SU-DHL-6 (cell line): Measurements from ENCODE around the gene ZBTB47.

Experiments
- H2AFZ ChIP-seq: fragments of 200-600 bp; sonication (generic); 2 replicates; pipeline ENCODE4 v1.6.1; 2014; ENCODE audit warnings: low read depth, mild to moderate bottlenecking, moderate library complexity, mixed read lengths, antibody characterized with exemption, low read length; ENCODE audit not compliant: severe bottlenecking
- H3F3A ChIP-seq: fragments of 200-600 bp; shearing (Covaris generic); 2 replicates; pipeline ENCODE4 v1.6.0; 2016; ENCODE audit warnings: antibody characterized with exemption, mild to moderate bottlenecking; ENCODE audit not compliant: insufficient read depth
- H3K27ac ChIP-seq: fragments of 200-600 bp; sonication (generic); 2 replicates; pipeline ENCODE4 v1.5.1; 2016; ENCODE audit warnings: low read depth, mild to moderate bottlenecking, low read length, moderate library complexity, mixed read lengths
- H3K27me3 ChIP-seq: fragments of 200-600 bp; sonication (generic), shearing (Covaris generic); 2 replicates; pipeline ENCODE4 v1.6.0; 2014; ENCODE audit warnings: mild to moderate bottlenecking, low read length
- H3K36me3 ChIP-seq: fragments of 200-600 bp; sonication (generic); 2 replicates; pipeline ENCODE4 v1.6.1; 2014; ENCODE audit warnings: mild to moderate bottlenecking, low read length, mixed read lengths
- H3K4me2 ChIP-seq: fragments of 300-600, 200-600 bp; shearing (Covaris generic), sonication (generic); 2 replicates; pipeline ENCODE4 v1.6.0; 2014; ENCODE audit warnings: low read length, low read depth, mild to moderate bottlenecking; ENCODE audit not compliant: poor library complexity, severe bottlenecking
- H3K4me3 ChIP-seq: fragments of 200-600 bp; sonication (generic); 2 replicates; pipeline ENCODE4 v1.5.1; 2014; ENCODE audit warnings: antibody characterized with exemption, low read length, mild to moderate bottlenecking, mixed read lengths; ENCODE audit not compliant: insufficient read depth, poor library complexity, severe bottlenecking
- H3K79me2 ChIP-seq: fragments of 200-600 bp; sonication (generic); 2 replicates; pipeline ENCODE4 v1.6.1; 2014; ENCODE audit warnings: mild to moderate bottlenecking, low read length, moderate library complexity; ENCODE audit not compliant: insufficient read depth
- H3K9ac ChIP-seq: fragments of 200-600 bp; sonication (generic); 2 replicates; pipeline ENCODE4 v1.7.0; 2014; ENCODE audit warnings: mild to moderate bottlenecking, low read length
- H3K9me2 ChIP-seq: fragments of 200-600 bp; sonication (generic); replicated peaks from 2 replicates; pipeline ENCODE4 v1.6.1; 2014; ENCODE audit warnings: low read length; ENCODE audit not compliant: insufficient read depth
- H3K9me3 ChIP-seq: fragments of 200-600 bp; sonication (generic); 2 replicates; pipeline ENCODE4 v1.6.1; 2014; ENCODE audit warnings: low read length, mixed read lengths; ENCODE audit not compliant: insufficient read depth
- H4K20me1 ChIP-seq: fragments of 200-600 bp; sonication (generic); 2 replicates; pipeline ENCODE4 v1.6.1; 2014; ENCODE audit warnings: low read depth, mild to moderate bottlenecking, antibody characterized with exemption, low read length, moderate library complexity, mixed read lengths
- EZH2phosphoT487 ChIP-seq: fragments of 200-600 bp; sonication (generic), shearing (Covaris generic); conservative IDR thresholded peaks from 2 replicates; pipeline ENCODE4 v1.6.1; 2018; ENCODE audit warnings: mild to moderate bottlenecking, antibody characterized with exemption, low read length, moderate library complexity, mixed read lengths
- TF ChIP-seq, protein P1 (sequence below): fragments of 200-600 bp; sonication (generic); IDR thresholded peaks from one replicate; pipeline ENCODE4 v1.5.1; 2017; ENCODE audit warnings: antibody characterized with exemption, mild to moderate bottlenecking, low read length, moderate library complexity; ENCODE audit not compliant: insufficient read depth, poor library complexity, severe bottlenecking

Gene ZBTB47

DNA sequence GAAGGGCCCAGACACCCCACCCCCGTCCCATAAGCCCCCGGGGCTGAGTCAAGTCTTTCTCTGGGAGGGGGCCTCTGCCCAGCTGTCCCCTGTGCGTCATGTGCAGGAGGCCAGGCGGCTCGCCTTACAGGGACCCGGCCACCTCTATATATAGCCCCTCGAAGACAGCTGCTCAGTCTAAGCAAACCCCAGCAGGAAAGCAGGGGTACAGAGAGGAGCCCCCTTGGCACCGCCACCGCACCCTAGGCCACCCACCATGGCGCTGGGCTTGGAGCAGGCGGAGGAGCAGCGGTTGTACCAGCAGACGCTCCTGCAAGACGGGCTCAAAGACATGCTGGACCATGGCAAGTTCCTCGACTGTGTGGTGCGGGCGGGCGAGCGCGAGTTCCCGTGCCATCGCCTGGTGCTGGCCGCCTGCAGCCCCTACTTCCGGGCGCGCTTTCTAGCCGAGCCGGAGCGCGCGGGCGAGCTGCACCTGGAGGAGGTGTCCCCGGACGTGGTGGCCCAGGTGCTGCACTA is 31.9 kb downstream of the ZBTB47 start, which contains the start of gene KLHL40:
Gene KLHL40, plus strand, starts transcription at position 175 of the 519 bp plus-strand sequence. Its CDS starts 82 bp downstream, at position 257.
- H3K79me2 ChIP-seq, result no peaks in the 10 kb centered on the region
- H3K36me3 ChIP-seq, result no peaks in the 10 kb centered on the region
- H4K20me1 ChIP-seq, result no peaks in the 10 kb centered on the region
- no peak within 1 kb of the TSS for H3K4me3 ChIP-seq
- H3K9me2 ChIP-seq, result no peaks in the 10 kb centered on the region
- no peaks in the 10 kb centered on the region for H3F3A ChIP-seq
- no peak within 1 kb of the TSS for H3K27ac ChIP-seq
- no peak within 1 kb of the TSS for H3K4me2 ChIP-seq
- no peaks in the 10 kb centered on the region for H3K27me3 ChIP-seq
- no peak within 1 kb of the TSS for H2AFZ ChIP-seq
- no peak within 1 kb of the TSS for H3K9ac ChIP-seq
- TF ChIP-seq, protein P1, sequence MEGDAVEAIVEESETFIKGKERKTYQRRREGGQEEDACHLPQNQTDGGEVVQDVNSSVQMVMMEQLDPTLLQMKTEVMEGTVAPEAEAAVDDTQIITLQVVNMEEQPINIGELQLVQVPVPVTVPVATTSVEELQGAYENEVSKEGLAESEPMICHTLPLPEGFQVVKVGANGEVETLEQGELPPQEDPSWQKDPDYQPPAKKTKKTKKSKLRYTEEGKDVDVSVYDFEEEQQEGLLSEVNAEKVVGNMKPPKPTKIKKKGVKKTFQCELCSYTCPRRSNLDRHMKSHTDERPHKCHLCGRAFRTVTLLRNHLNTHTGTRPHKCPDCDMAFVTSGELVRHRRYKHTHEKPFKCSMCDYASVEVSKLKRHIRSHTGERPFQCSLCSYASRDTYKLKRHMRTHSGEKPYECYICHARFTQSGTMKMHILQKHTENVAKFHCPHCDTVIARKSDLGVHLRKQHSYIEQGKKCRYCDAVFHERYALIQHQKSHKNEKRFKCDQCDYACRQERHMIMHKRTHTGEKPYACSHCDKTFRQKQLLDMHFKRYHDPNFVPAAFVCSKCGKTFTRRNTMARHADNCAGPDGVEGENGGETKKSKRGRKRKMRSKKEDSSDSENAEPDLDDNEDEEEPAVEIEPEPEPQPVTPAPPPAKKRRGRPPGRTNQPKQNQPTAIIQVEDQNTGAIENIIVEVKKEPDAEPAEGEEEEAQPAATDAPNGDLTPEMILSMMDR, result no peak
- TF ChIP-seq EZH2phosphoT487, result no peak
- no peaks in the 10 kb centered on the region for H3K9me3 ChIP-seq

DNA sequence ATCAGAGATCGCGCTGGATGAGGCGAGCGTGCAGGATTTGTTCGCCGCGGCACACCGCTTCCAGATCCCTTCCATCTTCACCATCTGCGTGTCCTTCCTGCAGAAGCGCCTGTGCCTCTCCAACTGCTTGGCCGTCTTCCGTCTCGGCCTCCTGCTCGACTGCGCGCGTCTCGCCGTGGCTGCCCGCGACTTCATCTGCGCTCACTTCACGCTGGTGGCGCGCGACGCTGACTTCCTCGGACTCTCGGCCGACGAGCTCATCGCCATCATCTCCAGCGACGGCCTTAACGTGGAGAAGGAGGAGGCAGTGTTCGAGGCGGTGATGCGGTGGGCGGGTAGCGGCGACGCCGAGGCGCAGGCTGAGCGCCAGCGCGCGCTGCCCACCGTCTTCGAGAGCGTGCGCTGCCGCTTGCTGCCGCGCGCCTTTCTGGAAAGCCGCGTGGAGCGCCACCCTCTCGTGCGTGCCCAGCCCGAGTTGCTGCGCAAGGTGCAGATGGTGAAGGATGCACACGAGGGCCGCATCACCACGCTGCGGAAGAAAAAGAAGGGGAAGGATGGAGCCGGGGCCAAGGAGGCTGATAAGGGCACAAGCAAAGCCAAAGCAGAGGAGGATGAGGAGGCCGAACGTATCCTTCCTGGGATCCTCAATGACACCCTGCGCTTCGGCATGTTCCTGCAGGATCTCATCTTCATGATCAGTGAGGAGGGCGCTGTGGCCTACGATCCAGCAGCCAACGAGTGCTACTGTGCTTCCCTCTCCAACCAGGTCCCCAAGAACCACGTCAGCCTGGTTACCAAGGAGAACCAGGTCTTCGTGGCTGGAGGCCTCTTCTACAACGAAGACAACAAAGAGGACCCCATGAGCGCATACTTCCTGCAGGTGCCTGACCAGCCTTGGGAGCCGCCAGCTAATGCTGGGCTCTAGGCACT is 32.7 kb downstream of the ZBTB47 start:
- H2AFZ ChIP-seq, result no peak overlapping the region
- no peaks in the 10 kb centered on the region for H3K9me2 ChIP-seq
- no peak overlapping the region for H3K4me3 ChIP-seq
- no peaks in the 10 kb centered on the region for H3K9me3 ChIP-seq
- H3K4me2 ChIP-seq, result no peak overlapping the region
- H3K36me3 ChIP-seq, result no peaks in the 10 kb centered on the region
- TF ChIP-seq EZH2phosphoT487, result no peak
- TF ChIP-seq, protein P1, result no peak
- H3K27ac ChIP-seq, result no peak overlapping the region
- H3F3A ChIP-seq, result no peaks in the 10 kb centered on the region
- no peak overlapping the region for H3K9ac ChIP-seq
- H3K79me2 ChIP-seq, result no peaks in the 10 kb centered on the region
- no peaks in the 10 kb centered on the region for H4K20me1 ChIP-seq
- no peaks in the 10 kb centered on the region for H3K27me3 ChIP-seq

DNA sequence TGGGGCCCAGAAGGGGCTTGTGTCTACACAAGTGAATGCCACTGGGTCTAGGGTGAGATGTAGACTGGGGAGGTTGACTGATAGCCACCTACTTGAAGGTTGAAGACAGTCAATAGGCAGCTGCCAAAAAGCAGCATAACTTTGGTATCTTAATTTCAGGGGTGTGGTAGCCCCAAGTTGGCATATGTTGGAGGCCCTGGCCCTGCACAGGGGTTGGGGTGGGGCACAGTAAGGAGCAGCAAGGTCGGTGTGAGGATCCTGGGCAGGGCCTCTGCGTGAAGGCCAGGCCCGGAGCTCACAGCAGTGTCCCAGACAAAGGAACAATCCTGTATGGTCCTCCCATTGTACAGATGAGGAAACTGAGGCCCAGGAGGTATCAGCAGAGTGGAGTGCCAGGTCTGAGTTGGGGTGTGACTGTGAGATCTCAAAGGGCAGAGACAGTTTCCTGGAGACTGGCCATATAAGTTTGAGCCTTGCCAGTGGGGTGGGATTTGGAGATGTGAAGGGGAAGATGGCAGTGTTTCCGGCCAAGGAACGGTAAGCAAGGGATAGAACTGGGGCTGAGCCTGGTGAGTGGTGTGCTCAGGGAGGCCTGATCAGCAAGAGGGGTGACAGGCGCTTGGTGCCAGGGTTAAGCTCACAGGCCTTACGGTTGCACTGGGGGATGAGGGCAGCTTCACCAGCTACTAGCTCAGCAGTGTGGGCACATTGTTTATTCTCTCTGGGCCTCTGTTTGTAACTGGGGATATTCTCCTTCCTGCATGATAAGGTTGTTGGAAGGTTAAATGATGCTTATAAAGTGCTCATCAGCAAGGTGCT is 33.5 kb downstream of the ZBTB47 start:
- H3K9me3 ChIP-seq, result no peaks in the 10 kb centered on the region
- H3K27ac ChIP-seq, result no peak overlapping the region
- H3K27me3 ChIP-seq, result no peaks in the 10 kb centered on the region
- H4K20me1 ChIP-seq, result no peaks in the 10 kb centered on the region
- no peak overlapping the region for H3K9ac ChIP-seq
- no peaks in the 10 kb centered on the region for H3F3A ChIP-seq
- no peak overlapping the region for H3K4me2 ChIP-seq
- H3K9me2 ChIP-seq, result no peaks in the 10 kb centered on the region
- no peaks in the 10 kb centered on the region for H3K79me2 ChIP-seq
- H3K36me3 ChIP-seq, result no peaks in the 10 kb centered on the region
- H3K4me3 ChIP-seq, result no peak overlapping the region
- no peak for TF ChIP-seq EZH2phosphoT487
- TF ChIP-seq, protein P1, result no peak
- H2AFZ ChIP-seq, result no peak overlapping the region
